K562 (cell line): ENCODE measurements around the gene NPFF. TPM values are rescaled to one million over a fixed set of nuclear protein-coding genes. Genes with fewer than 3 reads are reported as not detected.
A peak's percentile ranks its signal among the peaks of the same experiment; 100 is the strongest.

Experiments
- ARHGAP35 ChIP-seq: fragments of 450-650 bp; IDR thresholded peaks from 2 replicates; pipeline ENCODE4 v1.6.1; 2018; ENCODE audit not compliant: partially characterized antibody
- BCOR ChIP-seq: fragments of 450-650 bp; IDR thresholded peaks from 2 replicates; pipeline ENCODE4 v1.6.1; 2016
- HDAC1 ChIP-seq, 2 experiments: fragments of 450-650 bp; IDR thresholded peaks; 2 replicates each; pipeline ENCODE4 v1.6.1; 2016 to 2017; ENCODE audit warnings: inconsistent platforms in 1 of 2, mild to moderate bottlenecking in 1 of 2, moderate library complexity in 1 of 2
- MCM3 ChIP-seq: fragments of 450-650 bp; IDR thresholded peaks from 2 replicates; pipeline ENCODE4 v1.6.1; 2016
- NBN ChIP-seq: fragments of 450-650 bp; IDR thresholded peaks from 2 replicates; pipeline ENCODE4 v1.6.1; 2016; ENCODE audit warnings: low read depth, mild to moderate bottlenecking
- PYGO2 ChIP-seq: fragments of 450-650 bp; IDR thresholded peaks from 2 replicates; pipeline ENCODE4 v1.6.1; 2016; ENCODE audit warnings: mild to moderate bottlenecking, missing genetic modification characterization, moderate library complexity, missing compliant biosample characterization
- TCF7L2 ChIP-seq: fragments of 150-350 bp; IDR thresholded peaks from 2 replicates; pipeline ENCODE4 v1.6.1; 2016; ENCODE audit warnings: low read depth, mild to moderate bottlenecking, low read length, moderate library complexity
- ZBTB7A ChIP-seq: IDR thresholded peaks from 2 replicates; pipeline ENCODE4 v1.6.1; 2011; ENCODE audit warnings: low read depth, mild to moderate bottlenecking, low read length, moderate library complexity, borderline replicate concordance; ENCODE audit not compliant: control insufficient read depth
- ZNF175 ChIP-seq: fragments of 200-800 bp; sonication (Bioruptor generic); IDR thresholded peaks from 2 replicates; pipeline ENCODE4 v1.6.1; 2016; ENCODE audit warnings: low read depth, mild to moderate bottlenecking, missing genetic modification characterization, missing compliant biosample characterization
- ZNF551 ChIP-seq: fragments of 250-450 bp; sonication (Bioruptor Pico); IDR thresholded peaks from 2 replicates; pipeline ENCODE4 v1.5.0; 2021; ENCODE audit warnings: mild to moderate bottlenecking, moderate library complexity
- ZNF696 ChIP-seq: fragments of 250-450 bp; sonication (Bioruptor Pico); conservative IDR thresholded peaks from 2 replicates; pipeline ENCODE4 v1.4.0; 2020; ENCODE audit warnings: mild to moderate bottlenecking, moderate library complexity
- ZSCAN29 ChIP-seq: fragments of 450-650 bp; IDR thresholded peaks from 2 replicates; pipeline ENCODE4 v1.6.1; 2017
- polyA plus RNA-seq, 8 experiments: library from polyadenylated mRNA; depleted of rRNA in 4 of 8; stranded (reverse) in 5 of 8; unstranded in 3 of 8; fragments of >200 nt; fragmentation: Nextera tagmentation in 2 of 8; fragmentation: Illumina TruSeq in 1 of 8; extraction: Ambion mirVana in 2 of 8; extraction: Trizol in 1 of 8; gene quantifications; 2 replicates each; pipeline versions ENCODE4 v1.2.1 to v1.2.3, GENCODE V29; 2011 to 2014; ENCODE audit warnings: inconsistent platforms in 1 of 8, missing spikeins in 1 of 8
- total RNA-seq, 7 experiments: library from RNA; depleted of rRNA in 6 of 7; stranded (reverse); fragments of >200 nt in 6 of 7; fragmentation: Illumina TruSeq in 2 of 7; extraction: Trizol in 2 of 7; gene quantifications; 2 replicates each; pipeline versions ENCODE4 v1.2.1 to v1.2.3, GENCODE V29; 2011 to 2021; ENCODE audit warnings: low replicate concordance in 1 of 7
- TF ChIP-seq, protein P1 (sequence below): fragments of 450-650 bp; IDR thresholded peaks from 2 replicates; pipeline ENCODE4 v1.6.1; 2016; ENCODE audit warnings: antibody characterized with exemption
- TF ChIP-seq, protein P2 (sequence below): fragments of 250-450 bp; sonication (Bioruptor Pico); IDR thresholded peaks from 2 replicates; pipeline ENCODE4 v1.9.0; 2021; ENCODE audit warnings: mild to moderate bottlenecking
- TF ChIP-seq, protein P3 (sequence below), 3 experiments: IDR thresholded peaks in 2 of 3; conservative IDR thresholded peaks in 1 of 3; 2 replicates each; pipeline ENCODE4 v1.5.1; 2011 to 2012; ENCODE audit warnings: low read length in 3 of 3, mild to moderate bottlenecking in 3 of 3, control low read depth in 2 of 3, improper control_type of control experiment in 1 of 3, inconsistent platforms in 1 of 3, low read depth in 1 of 3, mixed read lengths in 1 of 3, moderate library complexity in 1 of 3; ENCODE audit not compliant: insufficient read depth in 2 of 3
- TF ChIP-seq, protein P4 (sequence below): sonication (generic); formaldehyde crosslinking; IDR thresholded peaks from 2 replicates; pipeline ENCODE4 v1.8.1; 2023; ENCODE audit warnings: missing genetic modification reagents, mild to moderate bottlenecking, borderline replicate concordance
- TF ChIP-seq, protein P5 (sequence below): fragments of 450-650 bp; formaldehyde crosslinking; IDR thresholded peaks from 2 replicates; pipeline ENCODE4 v1.4.0; 2022; ENCODE audit warnings: missing genetic modification characterization

The NPFF gene
- total and polyA plus RNA-seq, 9 of the 15 experiments (the other 6 are each of a cell fraction or from before 2014, with no cell fraction given), result 0.15 to 1.2 (median 0.55) TPM; not detected in 6

DNA sequence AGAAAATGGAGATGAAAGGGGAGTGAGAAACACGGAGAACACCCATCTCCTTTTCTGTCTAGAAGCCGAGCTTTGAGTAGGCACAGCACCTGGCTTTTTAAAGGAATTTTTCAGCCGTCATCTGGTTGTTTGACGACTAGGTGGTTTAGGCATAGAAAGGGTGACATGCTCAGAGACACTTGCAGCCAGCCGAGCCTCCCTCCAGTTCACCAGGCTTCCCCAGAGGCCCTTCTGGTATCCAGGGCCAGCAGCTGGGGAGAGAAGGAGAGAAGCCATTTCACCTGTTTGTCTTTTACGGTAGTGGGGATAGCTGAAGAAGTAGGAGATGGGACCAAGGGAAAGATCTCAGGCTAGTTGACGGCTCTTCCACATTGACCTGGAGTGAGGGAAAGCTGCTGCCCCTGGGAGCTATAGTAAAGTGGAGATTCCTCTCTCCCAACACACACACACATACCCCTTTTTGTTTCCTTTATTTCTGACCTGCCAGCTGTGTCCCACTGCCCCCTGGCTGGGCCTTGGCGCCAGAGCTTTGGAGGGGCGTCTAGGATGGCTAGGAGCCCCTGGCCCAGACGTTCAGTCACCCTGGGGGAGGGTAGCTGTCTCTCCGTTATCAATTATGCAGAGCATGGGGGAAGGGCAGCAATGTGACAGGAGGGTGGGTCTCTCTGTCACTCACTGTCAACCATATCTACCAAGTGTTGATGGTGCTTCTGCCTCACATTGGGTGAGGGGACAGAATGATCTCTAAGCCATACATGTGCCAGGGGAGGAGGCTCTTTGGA is 13.5 kb downstream of the NPFF start (continued):
- TF ChIP-seq PYGO2 (tag) (no peak), BCOR (no peak), ZSCAN29 (no peak), ZNF696 (CRISPR knock-in tag) (no peak), ZNF551 (no peak), NBN (no peak), ZNF175 (CRISPR knock-in tag) (no peak), ZBTB7A (peak; percentile 68; the same call in 1 of the 2 replicates), ARHGAP35 (no peak), MCM3 (no peak), TCF7L2 (no peak), HDAC1 (IDR thresholded peaks at IDR 0.05) (peak in 1 of 2 experiments; percentile 22; a peak in 1 of 4 replicates)
- TF ChIP-seq, protein P1, sequence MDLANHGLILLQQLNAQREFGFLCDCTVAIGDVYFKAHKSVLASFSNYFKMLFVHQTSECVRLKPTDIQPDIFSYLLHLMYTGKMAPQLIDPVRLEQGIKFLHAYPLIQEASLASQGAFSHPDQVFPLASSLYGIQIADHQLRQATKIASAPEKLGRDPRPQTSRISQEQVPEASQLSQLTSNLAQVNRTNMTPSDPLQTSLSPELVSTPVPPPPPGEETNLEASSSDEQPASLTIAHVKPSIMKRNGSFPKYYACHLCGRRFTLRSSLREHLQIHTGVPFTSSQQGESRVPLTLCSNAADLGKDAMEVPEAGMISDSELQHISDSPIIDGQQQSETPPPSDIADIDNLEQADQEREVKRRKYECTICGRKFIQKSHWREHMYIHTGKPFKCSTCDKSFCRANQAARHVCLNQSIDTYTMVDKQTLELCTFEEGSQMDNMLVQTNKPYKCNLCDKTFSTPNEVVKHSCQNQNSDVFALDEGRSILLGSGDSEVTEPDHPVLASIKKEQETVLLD, result no peak
- TF ChIP-seq, protein P2, sequence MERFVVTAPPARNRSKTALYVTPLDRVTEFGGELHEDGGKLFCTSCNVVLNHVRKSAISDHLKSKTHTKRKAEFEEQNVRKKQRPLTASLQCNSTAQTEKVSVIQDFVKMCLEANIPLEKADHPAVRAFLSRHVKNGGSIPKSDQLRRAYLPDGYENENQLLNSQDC, result no peak
- TF ChIP-seq, protein P3, sequence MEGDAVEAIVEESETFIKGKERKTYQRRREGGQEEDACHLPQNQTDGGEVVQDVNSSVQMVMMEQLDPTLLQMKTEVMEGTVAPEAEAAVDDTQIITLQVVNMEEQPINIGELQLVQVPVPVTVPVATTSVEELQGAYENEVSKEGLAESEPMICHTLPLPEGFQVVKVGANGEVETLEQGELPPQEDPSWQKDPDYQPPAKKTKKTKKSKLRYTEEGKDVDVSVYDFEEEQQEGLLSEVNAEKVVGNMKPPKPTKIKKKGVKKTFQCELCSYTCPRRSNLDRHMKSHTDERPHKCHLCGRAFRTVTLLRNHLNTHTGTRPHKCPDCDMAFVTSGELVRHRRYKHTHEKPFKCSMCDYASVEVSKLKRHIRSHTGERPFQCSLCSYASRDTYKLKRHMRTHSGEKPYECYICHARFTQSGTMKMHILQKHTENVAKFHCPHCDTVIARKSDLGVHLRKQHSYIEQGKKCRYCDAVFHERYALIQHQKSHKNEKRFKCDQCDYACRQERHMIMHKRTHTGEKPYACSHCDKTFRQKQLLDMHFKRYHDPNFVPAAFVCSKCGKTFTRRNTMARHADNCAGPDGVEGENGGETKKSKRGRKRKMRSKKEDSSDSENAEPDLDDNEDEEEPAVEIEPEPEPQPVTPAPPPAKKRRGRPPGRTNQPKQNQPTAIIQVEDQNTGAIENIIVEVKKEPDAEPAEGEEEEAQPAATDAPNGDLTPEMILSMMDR (IDR thresholded peaks at IDR 0.05 in 2 of 3, conservative IDR thresholded peaks at IDR 0.05 in 1 of 3; ENCODE audit: insufficient read depth in 2 of 3, low read depth in 1 of 3, low read length in 3 of 3), result 0 out of 6 replicates have a peak, but pooled peaks of 2 of the 3 experiments have one; percentile 11 to 14
- TF ChIP-seq, protein P4, sequence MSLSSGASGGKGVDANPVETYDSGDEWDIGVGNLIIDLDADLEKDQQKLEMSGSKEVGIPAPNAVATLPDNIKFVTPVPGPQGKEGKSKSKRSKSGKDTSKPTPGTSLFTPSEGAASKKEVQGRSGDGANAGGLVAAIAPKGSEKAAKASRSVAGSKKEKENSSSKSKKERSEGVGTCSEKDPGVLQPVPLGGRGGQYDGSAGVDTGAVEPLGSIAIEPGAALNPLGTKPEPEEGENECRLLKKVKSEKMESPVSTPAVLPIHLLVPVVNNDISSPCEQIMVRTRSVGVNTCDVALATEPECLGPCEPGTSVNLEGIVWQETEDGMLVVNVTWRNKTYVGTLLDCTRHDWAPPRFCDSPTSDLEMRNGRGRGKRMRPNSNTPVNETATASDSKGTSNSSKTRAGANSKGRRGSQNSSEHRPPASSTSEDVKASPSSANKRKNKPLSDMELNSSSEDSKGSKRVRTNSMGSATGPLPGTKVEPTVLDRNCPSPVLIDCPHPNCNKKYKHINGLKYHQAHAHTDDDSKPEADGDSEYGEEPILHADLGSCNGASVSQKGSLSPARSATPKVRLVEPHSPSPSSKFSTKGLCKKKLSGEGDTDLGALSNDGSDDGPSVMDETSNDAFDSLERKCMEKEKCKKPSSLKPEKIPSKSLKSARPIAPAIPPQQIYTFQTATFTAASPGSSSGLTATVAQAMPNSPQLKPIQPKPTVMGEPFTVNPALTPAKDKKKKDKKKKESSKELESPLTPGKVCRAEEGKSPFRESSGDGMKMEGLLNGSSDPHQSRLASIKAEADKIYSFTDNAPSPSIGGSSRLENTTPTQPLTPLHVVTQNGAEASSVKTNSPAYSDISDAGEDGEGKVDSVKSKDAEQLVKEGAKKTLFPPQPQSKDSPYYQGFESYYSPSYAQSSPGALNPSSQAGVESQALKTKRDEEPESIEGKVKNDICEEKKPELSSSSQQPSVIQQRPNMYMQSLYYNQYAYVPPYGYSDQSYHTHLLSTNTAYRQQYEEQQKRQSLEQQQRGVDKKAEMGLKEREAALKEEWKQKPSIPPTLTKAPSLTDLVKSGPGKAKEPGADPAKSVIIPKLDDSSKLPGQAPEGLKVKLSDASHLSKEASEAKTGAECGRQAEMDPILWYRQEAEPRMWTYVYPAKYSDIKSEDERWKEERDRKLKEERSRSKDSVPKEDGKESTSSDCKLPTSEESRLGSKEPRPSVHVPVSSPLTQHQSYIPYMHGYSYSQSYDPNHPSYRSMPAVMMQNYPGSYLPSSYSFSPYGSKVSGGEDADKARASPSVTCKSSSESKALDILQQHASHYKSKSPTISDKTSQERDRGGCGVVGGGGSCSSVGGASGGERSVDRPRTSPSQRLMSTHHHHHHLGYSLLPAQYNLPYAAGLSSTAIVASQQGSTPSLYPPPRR (CRISPR knock-in tag), result 0 out of 2 replicates have a peak, but pooled peaks have one; percentile 44
- TF ChIP-seq, protein P5, sequence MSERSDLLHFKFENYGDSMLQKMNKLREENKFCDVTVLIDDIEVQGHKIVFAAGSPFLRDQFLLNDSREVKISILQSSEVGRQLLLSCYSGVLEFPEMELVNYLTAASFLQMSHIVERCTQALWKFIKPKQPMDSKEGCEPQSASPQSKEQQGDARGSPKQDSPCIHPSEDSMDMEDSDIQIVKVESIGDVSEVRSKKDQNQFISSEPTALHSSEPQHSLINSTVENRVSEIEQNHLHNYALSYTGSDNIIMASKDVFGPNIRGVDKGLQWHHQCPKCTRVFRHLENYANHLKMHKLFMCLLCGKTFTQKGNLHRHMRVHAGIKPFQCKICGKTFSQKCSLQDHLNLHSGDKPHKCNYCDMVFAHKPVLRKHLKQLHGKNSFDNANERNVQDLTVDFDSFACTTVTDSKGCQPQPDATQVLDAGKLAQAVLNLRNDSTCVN (CRISPR knock-in tag), result no peak
